K562 (cell line): ENCODE measurements around the gene RNF114.
"Not testable (repeated sequence)": the region's sequence is repeated elsewhere in the genome, so short reads cannot be mapped to it uniquely, and the experiment has no call there.

Source experiments
- EZH2 ChIP-seq: IDR thresholded peaks from 2 replicates; pipeline ENCODE4 v1.6.1; 2012; ENCODE audit warnings: low read depth, mild to moderate bottlenecking, inconsistent platforms, low read length, borderline replicate concordance
- FOXA3 ChIP-seq, 2 experiments: fragments of 450-650 bp in 1 of 2; sonication (generic) in 1 of 2; formaldehyde crosslinking; IDR thresholded peaks in 1 of 2; conservative IDR thresholded peaks in 1 of 2; 2 replicates each; pipeline versions ENCODE4 v1.4.0 to v1.8.0; 2020 to 2022; ENCODE audit warnings: mild to moderate bottlenecking in 2 of 2, missing genetic modification reagents in 1 of 2
- GABPA ChIP-seq: fragments of 200-800 bp; sonication (Bioruptor generic); conservative IDR thresholded peaks from 2 replicates; pipeline ENCODE4 v1.6.1; 2016; ENCODE audit warnings: low read depth, missing genetic modification characterization, missing compliant biosample characterization
- SMARCA4 ChIP-seq: fragments of 450-650 bp; IDR thresholded peaks from 2 replicates; pipeline ENCODE4 v1.6.1; 2016
- ZNF3 ChIP-seq: fragments of 250-450 bp; sonication (Bioruptor Pico); IDR thresholded peaks from 2 replicates; pipeline ENCODE4 v1.5.0; 2021; ENCODE audit warnings: mild to moderate bottlenecking, moderate library complexity
- TF ChIP-seq, protein P1 (sequence below): sonication (generic); formaldehyde crosslinking; IDR thresholded peaks from 2 replicates; pipeline ENCODE4 v1.9.0; 2022; ENCODE audit warnings: mild to moderate bottlenecking, missing genetic modification reagents
- TF ChIP-seq, protein P2 (sequence below): fragments of 450-650 bp; IDR thresholded peaks from 2 replicates; pipeline ENCODE4 v1.6.1; 2017; ENCODE audit warnings: antibody characterized with exemption

DNA sequence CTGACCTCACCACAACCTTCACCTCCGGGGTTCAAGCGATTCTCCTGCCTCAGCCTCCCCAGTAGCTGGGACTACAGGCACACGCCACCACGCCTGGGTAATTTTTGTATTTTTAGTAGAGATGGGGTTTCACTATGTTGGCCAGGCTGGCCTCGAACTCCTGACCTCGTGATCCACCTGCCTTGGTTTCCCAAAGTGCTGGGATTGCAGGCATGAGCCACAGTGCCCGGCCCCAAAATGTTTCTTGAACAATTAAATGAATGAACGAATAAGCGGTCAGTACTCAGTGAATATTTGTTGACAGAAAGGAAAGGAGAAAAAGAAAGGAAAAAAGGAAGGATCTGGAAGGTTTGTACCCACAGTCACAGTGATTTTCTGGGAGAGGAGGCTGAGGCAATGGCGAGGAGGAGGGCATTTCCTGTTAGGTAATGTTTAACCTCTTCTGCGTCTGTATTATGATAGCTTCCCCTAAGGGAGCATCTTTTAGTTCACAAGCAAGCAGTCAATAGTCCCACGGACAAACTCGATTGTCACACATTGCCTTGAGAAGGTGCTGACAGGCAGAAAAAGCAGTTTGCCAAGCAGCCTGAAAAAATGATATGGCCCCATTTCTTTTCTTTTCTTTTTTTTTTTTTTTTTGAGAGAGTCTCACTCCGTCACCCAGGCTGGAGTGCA is 64.5 kb downstream of the RNF114 start:
- TF ChIP-seq, protein P1, sequence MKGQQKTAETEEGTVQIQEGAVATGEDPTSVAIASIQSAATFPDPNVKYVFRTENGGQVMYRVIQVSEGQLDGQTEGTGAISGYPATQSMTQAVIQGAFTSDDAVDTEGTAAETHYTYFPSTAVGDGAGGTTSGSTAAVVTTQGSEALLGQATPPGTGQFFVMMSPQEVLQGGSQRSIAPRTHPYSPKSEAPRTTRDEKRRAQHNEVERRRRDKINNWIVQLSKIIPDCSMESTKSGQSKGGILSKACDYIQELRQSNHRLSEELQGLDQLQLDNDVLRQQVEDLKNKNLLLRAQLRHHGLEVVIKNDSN (CRISPR knock-in tag): not testable (repeated sequence)
- not testable (repeated sequence) for TF ChIP-seq FOXA3 (CRISPR knock-in tag; conservative IDR thresholded peaks at IDR 0.05 in 1 of 2, IDR thresholded peaks at IDR 0.05 in 1 of 2); GABPA (tag); SMARCA4; EZH2; ZNF3 (CRISPR knock-in tag)
- TF ChIP-seq, protein P2, sequence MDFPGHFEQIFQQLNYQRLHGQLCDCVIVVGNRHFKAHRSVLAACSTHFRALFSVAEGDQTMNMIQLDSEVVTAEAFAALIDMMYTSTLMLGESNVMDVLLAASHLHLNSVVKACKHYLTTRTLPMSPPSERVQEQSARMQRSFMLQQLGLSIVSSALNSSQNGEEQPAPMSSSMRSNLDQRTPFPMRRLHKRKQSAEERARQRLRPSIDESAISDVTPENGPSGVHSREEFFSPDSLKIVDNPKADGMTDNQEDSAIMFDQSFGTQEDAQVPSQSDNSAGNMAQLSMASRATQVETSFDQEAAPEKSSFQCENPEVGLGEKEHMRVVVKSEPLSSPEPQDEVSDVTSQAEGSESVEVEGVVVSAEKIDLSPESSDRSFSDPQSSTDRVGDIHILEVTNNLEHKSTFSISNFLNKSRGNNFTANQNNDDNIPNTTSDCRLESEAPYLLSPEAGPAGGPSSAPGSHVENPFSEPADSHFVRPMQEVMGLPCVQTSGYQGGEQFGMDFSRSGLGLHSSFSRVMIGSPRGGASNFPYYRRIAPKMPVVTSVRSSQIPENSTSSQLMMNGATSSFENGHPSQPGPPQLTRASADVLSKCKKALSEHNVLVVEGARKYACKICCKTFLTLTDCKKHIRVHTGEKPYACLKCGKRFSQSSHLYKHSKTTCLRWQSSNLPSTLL: not testable (repeated sequence)
